CD4-positive, alpha-beta T cell (primary cell): Measurements from ENCODE around the gene NSUN6. TPM values are rescaled to one million over a fixed set of nuclear protein-coding genes. Genes with fewer than 3 reads are reported as not detected.

Source experiments
- ATAC-seq: fragments of 200-7000 bp; cut with Tn5 transposase; one replicate; pipeline ENCODE4 v1.10.0; 2022; ENCODE audit warnings: mild to moderate bottlenecking; ENCODE audit not compliant: poor library complexity
- CTCF ChIA-PET: fragments of 350-600 bp; sonication (Branson Sonifier 250); formaldehyde crosslinking; loops from one replicate; lab custom pipeline; 2021; ENCODE audit warnings: antibody characterized with exemption, inconsistent platforms; lab: Charles Lee
- POLR2A ChIA-PET: fragments of 350-600 bp; sonication (Branson Sonifier 250); formaldehyde crosslinking; loops from one replicate; lab custom pipeline; 2021; ENCODE audit warnings: antibody characterized with exemption, inconsistent platforms; lab: Charles Lee
- DNase-seq, 14 experiments: peaks; one replicate each; pipeline ENCODE4 v3.0.0-alpha.2; 2013 to 2020; ENCODE audit warnings: mixed read lengths in 2 of 14
- H3K27ac ChIP-seq, 2 donors: one replicate each; pipeline versions ENCODE4 v1.5.1 to v1.7.0; 2013; ENCODE audit warnings: low read length in 2 of 2, low read depth in 1 of 2, mild to moderate bottlenecking in 1 of 2
- H3K27me3 ChIP-seq, 2 experiments: 1 replicate in 1 of 2; 2 replicates in 1 of 2; pipeline versions ENCODE4 v1.6.1 to v1.7.0; 2013; ENCODE audit warnings: low read length in 2 of 2, control low read depth in 1 of 2, mild to moderate bottlenecking in 1 of 2, moderate library complexity in 1 of 2; ENCODE audit not compliant: insufficient read depth in 2 of 2, control insufficient read depth in 1 of 2
- H3K36me3 ChIP-seq: one replicate; pipeline ENCODE4 v1.6.1; 2013; ENCODE audit warnings: low read length, control low read depth; ENCODE audit not compliant: insufficient read depth
- H3K4me1 ChIP-seq: one replicate; pipeline ENCODE4 v1.6.1; 2013; ENCODE audit warnings: low read length, control low read depth; ENCODE audit not compliant: insufficient read depth
- H3K4me3 ChIP-seq: one replicate; pipeline ENCODE4 v1.5.1; 2013; ENCODE audit warnings: mild to moderate bottlenecking, low read length, moderate library complexity
- H3K9me3 ChIP-seq, 2 experiments: 1 replicate in 1 of 2; 2 replicates in 1 of 2; pipeline versions ENCODE4 v1.6.1 to v1.7.0; 2013; ENCODE audit warnings: low read length in 2 of 2, mild to moderate bottlenecking in 2 of 2, control low read depth in 1 of 2, moderate library complexity in 1 of 2; ENCODE audit not compliant: control insufficient read depth in 1 of 2, insufficient read depth in 1 of 2
- H3K27ac Mint-ChIP-seq: one replicate; pipeline ENCODE4 v1.8.0; 2020; ENCODE audit warnings: mixed read lengths
- H3K27me3 Mint-ChIP-seq: one replicate; pipeline ENCODE4 v1.8.0; 2021; ENCODE audit warnings: mixed read lengths
- H3K36me3 Mint-ChIP-seq: one replicate; pipeline ENCODE4 v1.8.0; 2021; ENCODE audit warnings: low read depth, mixed read lengths
- H3K4me1 Mint-ChIP-seq: one replicate; pipeline ENCODE4 v1.8.0; 2021; ENCODE audit warnings: low read depth, mixed read lengths
- H3K4me3 Mint-ChIP-seq: one replicate; pipeline ENCODE4 v1.8.0; 2020; ENCODE audit warnings: mild to moderate bottlenecking, mixed read lengths
- H3K9me3 Mint-ChIP-seq: one replicate; pipeline ENCODE4 v1.8.0; 2020; ENCODE audit warnings: mixed read lengths
- intact Hi-C, 2 experiments: fragments of 100-400 bp; cut with DNase I in 1 of 2; cut with micrococcal nuclease in 1 of 2; formaldehyde crosslinking; loops; one replicate each; pipeline versions ENCODE4 v1.15.1 to v1.9.0; 2023 to 2025; cut with DNase I, micrococcal nuclease
- total RNA-seq, 174 experiments: library from RNA in 2 of 174; stranded (reverse) in 2 of 174; gene quantifications; one replicate each; pipeline ENCODE4 v1.2.3 and lab custom pipeline; 2021 to 2026
- TF ChIP-seq, protein P1 (sequence below): fragments of 200-600 bp; IDR thresholded peaks from one replicate; pipeline ENCODE4 v1.8.0; 2022; ENCODE audit warnings: antibody characterized with exemption, mild to moderate bottlenecking

The NSUN6 gene
- total RNA-seq, 2 experiments from 2014 or later, result 22.9 to 27.2 TPM

DNA sequence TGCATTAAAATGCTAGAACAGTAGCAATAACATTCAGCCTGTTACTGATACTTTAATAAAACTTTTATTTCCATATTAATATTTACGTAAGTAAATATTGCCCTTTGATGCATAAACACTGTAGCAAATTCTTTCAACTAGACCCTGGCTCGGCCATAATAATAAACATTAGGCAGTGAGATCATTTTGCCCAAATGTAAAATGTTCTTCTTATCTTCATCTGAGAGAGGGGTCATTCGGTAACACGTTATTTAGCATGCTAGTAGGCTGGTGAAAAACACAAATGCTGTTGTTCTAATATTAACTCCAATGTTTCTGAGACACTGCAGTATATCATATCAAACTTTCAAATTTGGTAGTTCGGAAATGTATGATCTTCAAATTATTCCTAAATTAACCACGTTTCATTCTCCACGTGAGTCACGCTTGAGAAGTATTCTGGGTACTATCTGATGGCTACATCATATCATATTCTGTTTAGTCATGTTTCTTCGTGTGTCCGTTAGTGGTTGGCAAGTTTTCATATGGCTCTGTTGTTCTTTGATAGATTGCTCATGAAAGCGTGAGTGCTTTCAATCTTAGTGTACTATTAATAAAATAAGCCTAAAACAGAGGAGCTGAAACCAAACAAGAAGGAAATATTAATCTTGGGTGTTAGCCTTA, 145.8 kb downstream of the NSUN6 start:
- Mint-ChIP-seq H3K9me3 (no peaks in the 10 kb centered on the region), H3K27me3 (peaks cover 25% of the 10 kb centered on the region), H3K4me3 (no peak overlapping the region), H3K27ac (no peak overlapping the region), H3K4me1 (no peaks in the 10 kb centered on the region), H3K36me3 (no peaks in the 10 kb centered on the region)
- H3K27me3 ChIP-seq, result no peaks in the 10 kb centered on the region
- H3K4me1 ChIP-seq, result no peaks in the 10 kb centered on the region
- CTCF ChIA-PET, result no interaction called here
- POLR2A ChIA-PET, result no interaction called here
- no peak for DNase-seq
- ATAC-seq, result no peak
- H3K4me3 ChIP-seq, result no peak overlapping the region
- TF ChIP-seq, protein P1, sequence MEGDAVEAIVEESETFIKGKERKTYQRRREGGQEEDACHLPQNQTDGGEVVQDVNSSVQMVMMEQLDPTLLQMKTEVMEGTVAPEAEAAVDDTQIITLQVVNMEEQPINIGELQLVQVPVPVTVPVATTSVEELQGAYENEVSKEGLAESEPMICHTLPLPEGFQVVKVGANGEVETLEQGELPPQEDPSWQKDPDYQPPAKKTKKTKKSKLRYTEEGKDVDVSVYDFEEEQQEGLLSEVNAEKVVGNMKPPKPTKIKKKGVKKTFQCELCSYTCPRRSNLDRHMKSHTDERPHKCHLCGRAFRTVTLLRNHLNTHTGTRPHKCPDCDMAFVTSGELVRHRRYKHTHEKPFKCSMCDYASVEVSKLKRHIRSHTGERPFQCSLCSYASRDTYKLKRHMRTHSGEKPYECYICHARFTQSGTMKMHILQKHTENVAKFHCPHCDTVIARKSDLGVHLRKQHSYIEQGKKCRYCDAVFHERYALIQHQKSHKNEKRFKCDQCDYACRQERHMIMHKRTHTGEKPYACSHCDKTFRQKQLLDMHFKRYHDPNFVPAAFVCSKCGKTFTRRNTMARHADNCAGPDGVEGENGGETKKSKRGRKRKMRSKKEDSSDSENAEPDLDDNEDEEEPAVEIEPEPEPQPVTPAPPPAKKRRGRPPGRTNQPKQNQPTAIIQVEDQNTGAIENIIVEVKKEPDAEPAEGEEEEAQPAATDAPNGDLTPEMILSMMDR, result no peak
- no peaks in the 10 kb centered on the region for H3K9me3 ChIP-seq
- H3K27ac ChIP-seq, result no peak overlapping the region
- H3K36me3 ChIP-seq, result no peaks in the 10 kb centered on the region
- intact Hi-C loops, result no loop called here

DNA sequence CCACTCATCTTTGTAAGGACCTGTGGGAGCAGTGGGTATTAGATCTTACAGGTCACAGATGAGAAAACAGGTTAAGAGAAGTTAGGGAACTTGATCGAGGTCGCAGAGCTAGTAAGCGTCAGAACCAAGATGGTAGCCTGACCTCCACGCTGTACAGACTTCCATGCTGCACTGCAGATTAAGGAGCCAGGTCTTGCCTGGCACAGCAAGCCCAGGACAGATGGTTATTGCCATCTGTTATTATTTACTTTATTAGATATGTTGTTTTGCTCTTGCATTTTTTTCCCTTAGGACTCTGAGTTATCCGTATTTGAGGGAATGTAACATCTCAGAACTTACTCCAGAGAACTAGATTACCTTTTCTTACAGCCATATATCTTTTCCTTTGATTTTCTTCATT, 147.2 kb downstream of the NSUN6 start:
- intact Hi-C loops, result no loop called here
- Mint-ChIP-seq H3K9me3 (no peaks in the 10 kb centered on the region), H3K4me3 (no peak overlapping the region), H3K27ac (no peak overlapping the region), H3K27me3 (peaks cover 31% of the 10 kb centered on the region), H3K4me1 (no peaks in the 10 kb centered on the region), H3K36me3 (no peaks in the 10 kb centered on the region)
- no peaks in the 10 kb centered on the region for H3K9me3 ChIP-seq
- ATAC-seq (no peak), DNase-seq (no peak)
- no peak overlapping the region for H3K4me3 ChIP-seq
- TF ChIP-seq, protein P1, result no peak
- no peaks in the 10 kb centered on the region for H3K4me1 ChIP-seq
- H3K36me3 ChIP-seq, result no peaks in the 10 kb centered on the region
- H3K27ac ChIP-seq, result no peak overlapping the region
- ChIA-PET POLR2A (no interaction called here), CTCF (no interaction called here)
- no peaks in the 10 kb centered on the region for H3K27me3 ChIP-seq

DNA sequence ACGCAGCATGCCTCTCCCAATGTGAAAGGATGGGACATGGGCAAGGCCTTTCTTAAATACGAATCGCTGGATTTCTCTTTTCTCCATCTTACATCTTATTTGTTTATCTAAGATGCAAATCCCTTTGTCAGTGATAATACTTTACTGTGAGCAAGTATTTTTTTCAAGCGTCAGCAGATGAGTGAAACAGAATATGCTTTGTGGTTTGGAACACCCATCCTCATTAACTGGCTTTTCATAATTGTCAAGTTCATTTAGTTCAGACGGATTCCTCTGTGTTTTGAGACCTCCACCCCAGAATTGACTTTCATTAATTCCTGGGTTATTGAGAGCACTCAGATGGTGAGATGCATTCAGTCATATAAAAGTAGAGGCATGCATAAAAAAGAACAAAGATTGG, 149.8 kb downstream of the NSUN6 start:
- ChIA-PET POLR2A (no interaction called here), CTCF (no interaction called here)
- Histone ChIP-seq H3K36me3 (no peaks in the 10 kb centered on the region), H3K27me3 (no peaks in the 10 kb centered on the region), H3K27ac (no peak overlapping the region), H3K9me3 (no peaks in the 10 kb centered on the region), H3K4me1 (no peaks in the 10 kb centered on the region), H3K4me3 (no peak overlapping the region)
- DNase-seq, result no peak
- TF ChIP-seq, protein P1, result no peak
- Mint-ChIP-seq H3K4me3 (peak overlapping the region; percentile 27), H3K27ac (no peak overlapping the region), H3K36me3 (no peaks in the 10 kb centered on the region), H3K9me3 (no peaks in the 10 kb centered on the region), H3K4me1 (no peaks in the 10 kb centered on the region), H3K27me3 (peaks cover 31% of the 10 kb centered on the region)
- no peak for ATAC-seq
- intact Hi-C loops, result no loop called here
